ENCODE measurements around the gene SYS1.

GRCh38 chr20:45409521-45410272, 46.7 kb downstream of the SYS1 start:
- TF ChIP-seq TOX (CRISPR knock-in tag; IDR thresholded peaks at IDR 0.05; ENCODE audit: borderline replicate concordance) (no peak), RARB (CRISPR knock-in tag; IDR thresholded peaks at IDR 0.05) (no peak), CSRNP3 (CRISPR knock-in tag; IDR thresholded peaks at IDR 0.05) (no peak), ZFP30 (CRISPR knock-in tag; IDR thresholded peaks at IDR 0.05) (no peak), PATZ1 (CRISPR knock-in tag; IDR thresholded peaks at IDR 0.05; ENCODE audit: borderline replicate concordance) (no peak), SNAI2 (CRISPR knock-in tag; IDR thresholded peaks at IDR 0.05) (no peak), BACH2 (CRISPR knock-in tag; IDR thresholded peaks at IDR 0.05; ENCODE audit: borderline replicate concordance) (no peak), ZC3H10 (CRISPR knock-in tag; IDR thresholded peaks at IDR 0.05) (no peak), ESRRG (CRISPR knock-in tag; IDR thresholded peaks at IDR 0.05) (no peak), ARNTL (CRISPR knock-in tag; IDR thresholded peaks at IDR 0.05; ENCODE audit: borderline replicate concordance, low read depth) (no peak), ZFP3 (CRISPR knock-in tag; IDR thresholded peaks at IDR 0.05) (no peak), ZNF565 (CRISPR knock-in tag; conservative IDR thresholded peaks at IDR 0.05; ENCODE audit: low read depth) (no peak), TCF4 (CRISPR knock-in tag; IDR thresholded peaks at IDR 0.05; ENCODE audit: borderline replicate concordance) (no peak), ISL1 (CRISPR knock-in tag; IDR thresholded peaks at IDR 0.05) (no peak)

All from SK-N-SH treated with all-trans-retinoic acid at 6 μM for 48 hours (cell line).